ENCODE measurements around the gene CD37. TPM values are rescaled to one million over a fixed set of nuclear protein-coding genes. Genes with fewer than 3 reads are reported as not detected.
A peak's percentile ranks its signal among the peaks of the same experiment; 100 is the strongest.

CD37 gene
- total RNA-seq, 2 donors from 2014 or later, result not detected

DNA sequence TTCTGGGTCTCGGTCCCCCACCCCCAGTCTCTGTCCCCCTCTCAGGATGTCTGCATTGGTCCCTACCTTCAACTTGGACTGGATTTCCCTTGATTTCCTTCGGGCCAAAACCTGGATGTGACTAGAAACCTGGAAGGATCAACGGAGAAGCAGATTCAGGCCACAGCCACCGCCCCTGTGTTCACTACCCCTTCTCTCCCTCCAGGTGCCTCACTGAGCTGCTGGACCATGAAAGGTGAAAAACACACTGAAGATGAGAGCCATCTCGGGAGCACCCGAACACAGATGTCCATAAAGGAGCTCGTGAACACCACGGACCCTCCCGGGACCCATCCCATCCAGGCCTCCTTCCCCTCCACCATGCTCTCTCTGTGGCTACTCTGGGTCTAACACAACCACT is 22.0 kb downstream of the CD37 start:
- Histone ChIP-seq H3K4me3 (ENCODE audit: low read length) (peak overlapping the region; percentile 49), H3K36me3 (ENCODE audit: control insufficient read depth, insufficient read depth, low read length) (peaks cover 69% of the 10 kb centered on the region), H3K27ac (ENCODE audit: low read depth, low read length) (no peak overlapping the region), H3K9ac (ENCODE audit: extremely low read depth, low read length, poor library complexity, severe bottlenecking) (no peak overlapping the region), H3K27me3 (ENCODE audit: control insufficient read depth, insufficient read depth, low read length, poor library complexity, severe bottlenecking) (no peaks in the 10 kb centered on the region), H3K9me3 (ENCODE audit: control insufficient read depth, low read length) (no peaks in the 10 kb centered on the region), H3K4me1 (ENCODE audit: control insufficient read depth, insufficient read depth, low read length) (no peaks in the 10 kb centered on the region)
- H3K9me3 Mint-ChIP-seq, result no peaks in the 10 kb centered on the region
- peaks cover 73% of the 10 kb centered on the region for H3K36me3 Mint-ChIP-seq (ENCODE audit: low read depth)
- TF ChIP-seq, protein P1, sequence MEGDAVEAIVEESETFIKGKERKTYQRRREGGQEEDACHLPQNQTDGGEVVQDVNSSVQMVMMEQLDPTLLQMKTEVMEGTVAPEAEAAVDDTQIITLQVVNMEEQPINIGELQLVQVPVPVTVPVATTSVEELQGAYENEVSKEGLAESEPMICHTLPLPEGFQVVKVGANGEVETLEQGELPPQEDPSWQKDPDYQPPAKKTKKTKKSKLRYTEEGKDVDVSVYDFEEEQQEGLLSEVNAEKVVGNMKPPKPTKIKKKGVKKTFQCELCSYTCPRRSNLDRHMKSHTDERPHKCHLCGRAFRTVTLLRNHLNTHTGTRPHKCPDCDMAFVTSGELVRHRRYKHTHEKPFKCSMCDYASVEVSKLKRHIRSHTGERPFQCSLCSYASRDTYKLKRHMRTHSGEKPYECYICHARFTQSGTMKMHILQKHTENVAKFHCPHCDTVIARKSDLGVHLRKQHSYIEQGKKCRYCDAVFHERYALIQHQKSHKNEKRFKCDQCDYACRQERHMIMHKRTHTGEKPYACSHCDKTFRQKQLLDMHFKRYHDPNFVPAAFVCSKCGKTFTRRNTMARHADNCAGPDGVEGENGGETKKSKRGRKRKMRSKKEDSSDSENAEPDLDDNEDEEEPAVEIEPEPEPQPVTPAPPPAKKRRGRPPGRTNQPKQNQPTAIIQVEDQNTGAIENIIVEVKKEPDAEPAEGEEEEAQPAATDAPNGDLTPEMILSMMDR (conservative IDR thresholded peaks at IDR 0.05), result no peak
- no peaks in the 10 kb centered on the region for H3K27me3 Mint-ChIP-seq (ENCODE audit: insufficient read depth)
- WGBS, 2 experiments (ENCODE audit: insufficient coverage in 1 of 2, insufficient read length in 1 of 2), result 95 to 100% methylated on average over 3 to 9 of the region's 9 CpGs
- H3K4me3 Mint-ChIP-seq, result no peak overlapping the region
- H3K27ac Mint-ChIP-seq, result no peak overlapping the region
- no peak for DNase-seq
- H3K4me1 Mint-ChIP-seq, result peaks cover 9% of the 10 kb centered on the region

DNA sequence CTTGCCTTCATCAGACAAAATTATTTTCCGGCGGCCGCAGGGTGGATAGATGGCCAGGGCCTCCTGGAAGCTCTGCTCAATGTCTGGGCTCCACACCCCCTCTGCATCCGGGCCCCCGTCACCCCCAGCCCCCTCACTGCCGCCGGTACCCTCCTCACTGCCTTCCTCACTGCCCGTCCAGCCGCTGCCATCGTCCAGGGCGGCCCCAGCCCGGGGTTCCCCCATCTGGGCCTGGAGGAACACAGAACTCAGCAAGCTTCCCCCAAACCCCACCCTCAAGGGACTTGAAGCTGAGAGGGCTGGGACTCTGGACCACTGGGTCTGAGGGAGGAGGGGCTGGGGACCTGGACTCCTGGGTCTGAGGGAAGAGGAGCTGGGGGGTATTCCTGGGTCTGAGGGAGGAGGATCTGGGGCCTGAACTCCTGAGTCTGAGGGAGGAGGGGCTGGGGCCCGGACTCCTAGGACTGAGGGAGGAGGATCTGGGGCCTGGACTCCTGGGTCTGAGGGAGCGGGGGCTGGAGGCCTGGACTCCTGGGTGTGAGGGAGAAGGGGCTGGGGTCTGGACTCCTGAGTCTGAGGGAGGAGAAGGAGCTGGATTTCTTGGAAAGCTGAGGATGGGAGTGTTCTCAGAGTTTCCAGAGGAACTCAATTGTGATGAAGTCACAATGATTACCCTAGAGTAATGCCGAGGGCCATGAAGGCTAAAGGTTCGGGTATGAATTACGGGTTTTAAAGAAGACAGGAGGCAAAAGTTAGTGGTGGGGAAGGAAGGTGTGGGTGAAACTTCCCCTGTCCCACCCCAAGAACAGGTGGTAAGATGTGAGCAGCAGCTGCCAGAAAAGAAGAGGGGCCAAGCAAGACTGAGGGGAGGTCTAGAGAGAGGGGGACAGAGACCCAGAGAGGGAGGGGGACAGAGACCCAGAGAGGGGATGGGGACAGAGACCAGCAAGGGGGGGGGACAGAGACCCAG is 24.9 kb downstream of the CD37 start:
- peaks cover 9% of the 10 kb centered on the region for H3K4me1 Mint-ChIP-seq
- H3K36me3 Mint-ChIP-seq (ENCODE audit: low read depth), result peaks cover 44% of the 10 kb centered on the region
- no peak overlapping the region for H3K4me3 Mint-ChIP-seq
- peak overlapping the region; percentile 100 for H3K9ac ChIP-seq (ENCODE audit: extremely low read depth, low read length, poor library complexity, severe bottlenecking)
- no peaks in the 10 kb centered on the region for H3K27me3 ChIP-seq (ENCODE audit: control insufficient read depth, insufficient read depth, low read length, poor library complexity, severe bottlenecking)
- peak overlapping the region; percentile 100 for H3K27ac ChIP-seq (ENCODE audit: low read depth, low read length)
- peak overlapping the region; percentile 95 for H3K4me3 ChIP-seq (ENCODE audit: low read length)
- DNase-seq, result peak; percentile 26
- H3K9me3 Mint-ChIP-seq, result no peaks in the 10 kb centered on the region
- H3K27me3 Mint-ChIP-seq (ENCODE audit: insufficient read depth), result peaks cover 3% of the 10 kb centered on the region
- no peaks in the 10 kb centered on the region for H3K9me3 ChIP-seq (ENCODE audit: control insufficient read depth, low read length)
- no peak overlapping the region for H3K27ac Mint-ChIP-seq
- no peaks in the 10 kb centered on the region for H3K4me1 ChIP-seq (ENCODE audit: control insufficient read depth, insufficient read depth, low read length)
- TF ChIP-seq, protein P1 (conservative IDR thresholded peaks at IDR 0.05), result no peak
- 88 to 95% methylated on average over 6 to 17 of the region's 17 CpGs for WGBS, 2 experiments (ENCODE audit: insufficient coverage in 1 of 2, insufficient read length in 1 of 2)
- H3K36me3 ChIP-seq (ENCODE audit: control insufficient read depth, insufficient read depth, low read length), result peaks cover 45% of the 10 kb centered on the region

DNA sequence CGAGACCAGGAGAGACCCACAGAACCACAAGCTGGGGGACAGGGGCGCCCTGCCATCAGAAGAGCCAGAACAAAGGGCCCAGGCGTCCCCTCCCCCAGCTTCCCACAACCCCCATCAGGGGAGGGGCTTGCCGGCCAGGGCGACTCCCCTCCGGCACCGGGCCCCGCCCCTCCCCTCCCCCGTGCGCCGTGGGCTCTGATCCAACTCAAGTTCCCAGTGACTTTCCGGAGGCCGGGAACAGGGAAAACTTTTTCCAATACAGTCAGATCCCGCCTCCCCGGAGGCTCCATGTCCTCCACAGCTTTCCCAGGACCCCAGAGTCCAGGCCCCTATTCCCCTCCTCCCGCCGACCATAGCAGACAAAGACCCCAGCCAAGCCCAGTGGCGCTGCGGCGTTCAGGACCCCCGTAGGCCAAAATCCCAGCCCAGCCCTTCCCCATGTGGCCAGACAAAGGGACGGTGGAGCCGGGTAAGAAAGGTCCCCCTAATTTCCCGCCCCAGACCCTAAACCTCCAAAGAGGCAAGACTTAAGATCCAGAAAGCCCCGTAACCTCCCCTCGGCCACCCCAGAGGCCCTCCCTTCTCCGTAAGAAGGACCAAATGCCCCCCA is 26.3 kb downstream of the CD37 start:
- DNase-seq, result peak; percentile 90
- Histone ChIP-seq H3K27me3 (ENCODE audit: control insufficient read depth, insufficient read depth, low read length, poor library complexity, severe bottlenecking) (no peaks in the 10 kb centered on the region), H3K36me3 (ENCODE audit: control insufficient read depth, insufficient read depth, low read length) (peaks cover 31% of the 10 kb centered on the region), H3K9ac (ENCODE audit: extremely low read depth, low read length, poor library complexity, severe bottlenecking) (peak overlapping the region; percentile 100), H3K27ac (ENCODE audit: low read depth, low read length) (peak overlapping the region; percentile 100), H3K4me1 (ENCODE audit: control insufficient read depth, insufficient read depth, low read length) (no peaks in the 10 kb centered on the region), H3K9me3 (ENCODE audit: control insufficient read depth, low read length) (no peaks in the 10 kb centered on the region), H3K4me3 (ENCODE audit: low read length) (peak overlapping the region; percentile 95)
- peaks cover 31% of the 10 kb centered on the region for H3K36me3 Mint-ChIP-seq (ENCODE audit: low read depth)
- TF ChIP-seq, protein P1 (conservative IDR thresholded peaks at IDR 0.05), result no peak
- H3K27ac Mint-ChIP-seq, result no peak overlapping the region
- no peaks in the 10 kb centered on the region for H3K9me3 Mint-ChIP-seq
- peaks cover 3% of the 10 kb centered on the region for H3K27me3 Mint-ChIP-seq (ENCODE audit: insufficient read depth)
- peaks cover 9% of the 10 kb centered on the region for H3K4me1 Mint-ChIP-seq
- no peak overlapping the region for H3K4me3 Mint-ChIP-seq
- 0 to 2% methylated on average over 10 to 27 of the region's 27 CpGs for WGBS, 2 experiments (ENCODE audit: insufficient coverage in 1 of 2, insufficient read length in 1 of 2)
